ENCODE data around the gene CFAP157. TPM values are rescaled to one million over a fixed set of nuclear protein-coding genes. Genes with fewer than 3 reads are reported as not detected.
A peak's percentile ranks its signal among the peaks of the same experiment; 100 is the strongest.

The CFAP157 gene
- total RNA-seq, 2 donors from 2014 or later: 0.20 to 0.44 TPM

- Histone ChIP-seq H3K9ac (ENCODE audit: extremely low read depth, low read length, poor library complexity, severe bottlenecking) (no peak overlapping the region), H3K9me3 (ENCODE audit: control insufficient read depth, low read length) (no peaks in the 10 kb centered on the region), H3K36me3 (ENCODE audit: control insufficient read depth, insufficient read depth, low read length) (no peaks in the 10 kb centered on the region), H3K4me1 (ENCODE audit: control insufficient read depth, insufficient read depth, low read length) (no peaks in the 10 kb centered on the region), H3K4me3 (ENCODE audit: low read length) (no peak overlapping the region), H3K27me3 (ENCODE audit: control insufficient read depth, insufficient read depth, low read length, poor library complexity, severe bottlenecking) (no peaks in the 10 kb centered on the region), H3K27ac (ENCODE audit: low read depth, low read length) (no peak overlapping the region)
- WGBS, 2 experiments (ENCODE audit: insufficient coverage in 1 of 2, insufficient read length in 1 of 2): 92% methylated on average over 4 of the region's 4 CpGs; no CpG with 5 or more reads in 1 of the 2 experiments
- DNase-seq: no peak
- no peak for TF ChIP-seq CTCF (conservative IDR thresholded peaks at IDR 0.05)
- H3K4me3 Mint-ChIP-seq: no peak overlapping the region
- no peaks in the 10 kb centered on the region for H3K4me1 Mint-ChIP-seq
- peaks cover 39% of the 10 kb centered on the region for H3K36me3 Mint-ChIP-seq (ENCODE audit: low read depth)
- H3K27ac Mint-ChIP-seq: peak overlapping the region; percentile 37
- no peaks in the 10 kb centered on the region for H3K27me3 Mint-ChIP-seq (ENCODE audit: insufficient read depth)
- H3K9me3 Mint-ChIP-seq: no peaks in the 10 kb centered on the region
Measured at GRCh38 chr9:127684576-127684975, 22.2 kb upstream of the CFAP157 start.

- Histone ChIP-seq H3K4me3 (ENCODE audit: low read length) (no peak overlapping the region), H3K9me3 (ENCODE audit: control insufficient read depth, low read length) (no peaks in the 10 kb centered on the region), H3K36me3 (ENCODE audit: control insufficient read depth, insufficient read depth, low read length) (no peaks in the 10 kb centered on the region), H3K4me1 (ENCODE audit: control insufficient read depth, insufficient read depth, low read length) (no peaks in the 10 kb centered on the region), H3K27ac (ENCODE audit: low read depth, low read length) (no peak overlapping the region), H3K27me3 (ENCODE audit: control insufficient read depth, insufficient read depth, low read length, poor library complexity, severe bottlenecking) (no peaks in the 10 kb centered on the region), H3K9ac (ENCODE audit: extremely low read depth, low read length, poor library complexity, severe bottlenecking) (no peak overlapping the region)
- Mint-ChIP-seq H3K36me3 (ENCODE audit: low read depth) (peaks cover 45% of the 10 kb centered on the region), H3K4me1 (no peaks in the 10 kb centered on the region), H3K27me3 (ENCODE audit: insufficient read depth) (no peaks in the 10 kb centered on the region), H3K9me3 (no peaks in the 10 kb centered on the region), H3K27ac (no peak overlapping the region), H3K4me3 (no peak overlapping the region)
- 88 to 89% methylated on average over 5 to 6 of the region's 6 CpGs for WGBS, 2 experiments (ENCODE audit: insufficient coverage in 1 of 2, insufficient read length in 1 of 2)
- no peak for DNase-seq
- TF ChIP-seq CTCF (conservative IDR thresholded peaks at IDR 0.05): no peak
Measured at GRCh38 chr9:127686461-127687393, 20.1 kb upstream of the CFAP157 start.

GRCh38 chr9:127689329-127690000 lies 17.3 kb upstream of the CFAP157 start:
- 94 to 97% methylated on average over 10 to 13 of the region's 13 CpGs for WGBS, 2 experiments (ENCODE audit: insufficient coverage in 1 of 2, insufficient read length in 1 of 2)
- no peak for DNase-seq
- Histone ChIP-seq H3K27me3 (ENCODE audit: control insufficient read depth, insufficient read depth, low read length, poor library complexity, severe bottlenecking) (no peaks in the 10 kb centered on the region), H3K36me3 (ENCODE audit: control insufficient read depth, insufficient read depth, low read length) (no peaks in the 10 kb centered on the region), H3K9ac (ENCODE audit: extremely low read depth, low read length, poor library complexity, severe bottlenecking) (no peak overlapping the region), H3K4me3 (ENCODE audit: low read length) (no peak overlapping the region), H3K27ac (ENCODE audit: low read depth, low read length) (no peak overlapping the region), H3K9me3 (ENCODE audit: control insufficient read depth, low read length) (no peaks in the 10 kb centered on the region), H3K4me1 (ENCODE audit: control insufficient read depth, insufficient read depth, low read length) (no peaks in the 10 kb centered on the region)
- TF ChIP-seq CTCF (conservative IDR thresholded peaks at IDR 0.05): no peak
- Mint-ChIP-seq H3K36me3 (ENCODE audit: low read depth) (peaks cover 27% of the 10 kb centered on the region), H3K27ac (no peak overlapping the region), H3K4me3 (no peak overlapping the region), H3K9me3 (no peaks in the 10 kb centered on the region), H3K4me1 (no peaks in the 10 kb centered on the region), H3K27me3 (ENCODE audit: insufficient read depth) (no peaks in the 10 kb centered on the region)
